ENCODE results near the gene CMTM7.
A peak's percentile ranks its signal among the peaks of the same experiment; 100 is the strongest.
"Not testable (repeated sequence)": the region's sequence is repeated elsewhere in the genome, so short reads cannot be mapped to it uniquely, and the experiment has no call there.

CMTM7 gene

DNA sequence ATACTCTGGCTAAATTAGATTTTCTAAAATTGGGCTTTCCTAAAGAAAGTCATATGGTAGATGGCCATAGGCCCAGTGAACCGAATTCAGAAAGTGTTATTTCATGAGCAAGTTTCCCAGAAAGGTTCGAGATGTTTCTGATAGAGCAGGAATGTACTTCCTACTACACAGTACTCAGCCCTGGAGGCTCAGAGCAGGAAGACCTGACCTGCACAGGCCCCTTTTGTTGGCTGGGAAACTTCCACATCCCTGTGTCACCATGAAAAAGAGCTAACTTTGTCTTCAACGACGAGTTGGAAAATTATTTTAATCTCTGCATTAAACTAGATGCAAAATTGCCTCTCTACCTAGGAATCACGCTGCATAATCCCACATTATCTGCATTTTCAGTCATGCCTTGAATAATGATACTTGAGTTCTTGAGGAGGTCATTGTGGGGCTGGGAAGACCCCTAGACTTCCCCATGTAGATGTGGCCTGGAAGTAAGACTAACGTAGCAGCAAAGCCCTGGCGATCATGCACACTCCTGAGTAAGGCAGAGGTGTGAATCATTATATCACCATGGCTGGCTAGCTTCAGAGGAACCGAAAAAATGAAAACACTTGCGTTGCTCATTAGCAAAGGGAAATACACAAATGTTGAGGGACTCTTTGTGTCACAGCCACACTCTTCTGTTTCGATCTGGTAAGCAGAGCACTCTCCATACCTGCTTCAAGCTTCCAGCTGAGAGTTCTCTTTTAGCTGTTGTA is 47.1 kb downstream of the CMTM7 start:
- DNase-seq, result no peak

DNA sequence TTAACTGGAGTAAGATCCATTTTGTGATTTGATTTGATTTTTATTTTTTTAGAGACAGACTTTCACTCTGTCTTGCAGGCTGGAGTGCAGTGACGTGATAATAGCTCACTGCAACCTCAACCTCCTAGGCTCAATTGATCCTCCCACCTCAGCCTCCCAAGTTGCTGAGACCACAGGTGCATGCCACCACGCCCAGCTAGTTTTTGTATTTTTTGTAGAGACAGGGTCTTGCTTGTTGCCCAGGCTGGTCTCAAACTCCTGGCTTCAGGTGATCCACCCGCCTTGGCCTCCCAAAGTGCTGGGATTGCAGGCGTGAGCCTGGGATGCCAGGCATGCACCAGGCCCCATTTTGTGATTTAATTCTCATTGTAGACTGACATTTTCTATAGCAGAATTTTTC is 47.8 kb downstream of the CMTM7 start:
- not testable (repeated sequence) for DNase-seq

DNA sequence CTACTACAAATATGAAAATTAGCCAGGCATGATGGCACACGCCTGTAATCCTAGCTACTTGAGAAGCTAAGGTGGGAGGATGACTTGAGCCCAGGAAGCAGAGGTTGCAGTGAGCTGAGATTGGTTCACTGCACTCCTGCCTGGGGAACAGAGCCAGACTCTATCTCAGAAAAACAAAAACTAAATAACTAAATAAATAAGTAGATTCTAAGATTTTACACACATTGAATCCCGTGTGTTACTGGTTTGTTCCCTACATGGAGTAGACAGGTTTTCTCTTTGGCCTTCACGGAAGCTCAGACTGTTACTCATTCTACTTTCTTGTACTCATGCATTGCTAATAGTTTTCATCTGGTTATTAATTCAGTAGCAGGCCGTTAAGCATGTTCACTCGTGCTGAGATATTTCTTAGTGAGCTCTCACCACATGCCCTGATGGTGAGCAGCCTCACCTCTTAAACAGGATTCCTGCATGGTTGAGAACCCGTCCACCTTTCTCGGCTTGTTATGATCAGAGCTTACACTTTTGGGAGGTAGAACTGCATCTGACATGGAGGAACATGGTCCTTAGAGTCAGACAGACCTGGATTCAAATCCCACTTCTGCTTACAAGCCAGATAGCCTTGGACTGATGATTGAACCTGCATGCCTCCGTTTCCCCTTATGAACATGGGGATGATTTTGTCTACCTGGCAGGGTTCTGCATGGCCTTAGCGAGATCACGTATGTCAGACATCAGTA is 49.1 kb downstream of the CMTM7 start:
- DNase-seq, result peak; percentile 65

DNA sequence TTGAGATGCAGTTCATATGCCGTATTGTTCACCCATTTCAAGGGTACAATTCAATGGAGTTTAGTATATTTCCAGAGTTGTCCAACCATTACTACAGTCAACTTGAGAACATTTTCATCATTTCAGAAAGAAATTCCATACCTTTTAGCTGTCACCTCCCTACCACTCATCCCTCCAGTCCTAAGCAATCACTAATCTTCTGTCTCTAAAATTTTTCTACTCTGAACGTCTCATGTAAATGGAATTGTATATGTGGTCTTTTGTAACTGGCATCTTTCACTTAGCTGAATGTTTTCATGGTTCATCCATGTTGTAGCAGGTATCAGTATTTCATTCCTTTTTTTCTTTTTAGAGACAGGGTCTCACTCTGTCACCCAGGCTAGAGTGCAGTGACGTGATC is 51.1 kb downstream of the CMTM7 start:
- DNase-seq, result no peak

DNA sequence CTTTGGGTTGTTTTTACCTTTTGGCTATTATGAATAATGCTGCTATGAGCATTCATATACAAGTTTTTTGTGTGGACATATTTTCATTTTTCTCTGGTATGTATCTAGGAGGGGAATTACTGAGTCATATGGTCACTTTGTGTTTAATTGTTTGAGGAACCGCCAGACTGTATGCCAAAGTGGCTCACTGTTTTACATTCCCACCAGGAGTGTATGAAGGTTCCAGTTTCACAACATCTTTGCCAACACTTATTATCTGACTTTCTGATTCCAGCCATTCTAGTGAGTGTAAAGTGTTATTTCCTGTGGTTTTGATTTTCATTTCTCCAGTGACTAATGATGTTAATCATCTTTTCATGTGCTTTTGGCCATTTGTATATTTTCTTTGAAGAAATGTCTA is 51.8 kb downstream of the CMTM7 start:
- no peak for DNase-seq

DNA sequence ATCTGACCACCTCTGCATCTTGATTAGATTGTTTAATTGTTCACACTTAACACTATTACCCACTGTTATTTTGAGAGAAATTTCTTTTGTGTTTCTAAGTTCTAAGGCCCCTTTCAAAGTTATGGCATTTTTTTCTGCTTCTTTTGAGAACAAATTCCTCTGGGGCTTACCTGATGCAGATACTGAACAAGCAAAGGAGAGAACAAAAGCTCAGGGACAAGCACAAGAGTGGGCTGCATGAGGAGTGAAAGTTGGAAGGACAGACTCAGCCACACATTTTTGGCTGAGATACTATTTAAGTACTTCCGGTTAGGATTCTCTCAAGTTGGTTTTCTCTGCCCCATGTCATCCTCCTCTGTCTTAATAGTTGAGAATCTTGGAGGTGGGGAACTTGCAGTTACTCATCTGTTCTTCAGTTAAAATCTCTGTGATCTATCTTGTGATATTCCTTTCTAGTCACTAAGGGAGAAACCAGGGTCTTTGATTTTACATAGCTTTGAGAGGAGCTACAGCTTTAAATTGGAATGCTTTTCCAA is 56.3 kb downstream of the CMTM7 start:
- DNase-seq, result no peak

DNA sequence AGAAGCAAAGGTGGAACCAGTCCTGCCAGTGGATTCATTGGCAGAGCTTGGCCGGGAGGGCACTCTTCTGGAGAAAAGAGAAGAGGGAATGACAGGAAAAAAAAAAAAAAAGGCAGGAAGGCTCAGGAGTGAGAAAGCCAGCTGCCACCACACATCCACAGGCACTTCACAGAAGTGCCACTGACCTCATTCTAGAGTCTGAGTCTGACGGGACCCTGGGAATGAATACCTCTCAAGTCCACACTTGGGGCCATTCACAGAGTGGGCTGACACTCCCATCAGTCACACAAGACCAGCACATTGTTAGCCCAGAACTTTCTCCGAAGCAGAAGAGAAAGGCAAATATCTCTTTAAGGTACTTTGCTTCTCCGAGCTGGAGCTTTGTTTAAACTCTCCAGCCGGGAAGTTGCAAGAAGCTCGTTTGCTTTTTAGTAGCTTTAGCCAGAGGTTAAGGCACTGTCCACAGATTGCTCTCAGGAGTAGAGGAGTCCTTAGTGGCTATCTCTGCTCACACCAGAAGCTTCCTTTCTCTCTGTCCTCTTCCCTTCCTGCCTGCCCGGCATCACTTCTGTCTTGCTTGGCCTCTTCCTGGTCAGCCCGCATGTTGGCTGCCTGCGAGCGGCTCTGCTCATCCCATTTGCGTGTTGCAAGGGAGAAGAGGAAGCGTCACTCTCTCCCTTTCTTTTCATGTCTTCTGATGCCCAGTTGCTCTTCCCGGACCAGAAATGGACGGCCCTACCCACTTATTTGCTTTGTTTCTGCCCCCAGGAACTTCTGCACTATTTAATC is 57.2 kb downstream of the CMTM7 start:
- no peak for DNase-seq

DNA sequence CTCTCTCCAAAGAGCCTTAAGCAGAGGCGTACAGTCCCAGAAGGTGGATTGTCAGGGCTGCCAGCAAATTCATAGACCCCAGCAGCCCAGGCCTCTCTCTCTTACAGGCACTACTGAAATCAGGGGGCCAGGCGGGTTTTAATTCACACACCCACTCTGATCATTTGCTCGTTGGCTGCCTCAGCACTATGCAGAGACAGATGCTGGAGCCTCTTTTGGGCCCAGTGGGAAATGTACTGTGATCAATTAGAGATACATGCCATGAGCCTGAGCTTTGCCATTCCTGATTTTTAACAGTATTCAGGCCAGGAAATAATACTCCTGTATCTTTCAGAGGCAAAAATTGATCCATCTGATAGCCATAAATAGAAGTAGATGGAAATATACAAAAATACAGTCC is 58.0 kb downstream of the CMTM7 start:
- no peak for DNase-seq

DNA sequence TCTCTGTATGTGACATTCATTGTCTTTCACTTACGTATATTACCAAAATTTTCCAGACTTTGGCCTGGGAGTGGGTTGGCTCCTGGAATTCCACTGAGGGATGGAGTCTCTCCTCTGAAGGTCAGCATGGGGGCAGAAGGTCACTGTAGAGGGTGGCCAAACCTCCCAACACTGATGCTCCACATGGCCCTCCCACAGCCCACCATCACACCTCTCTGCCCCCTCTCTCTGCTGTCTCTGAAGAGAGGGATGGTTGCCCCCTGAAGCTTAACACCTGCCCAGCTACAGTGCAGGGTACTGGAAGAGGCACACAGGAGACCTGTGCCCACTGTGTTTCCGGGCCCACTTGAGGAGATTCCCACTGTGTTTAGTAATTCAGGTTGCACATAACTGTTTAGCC is 58.8 kb downstream of the CMTM7 start:
- DNase-seq, result no peak

DNA sequence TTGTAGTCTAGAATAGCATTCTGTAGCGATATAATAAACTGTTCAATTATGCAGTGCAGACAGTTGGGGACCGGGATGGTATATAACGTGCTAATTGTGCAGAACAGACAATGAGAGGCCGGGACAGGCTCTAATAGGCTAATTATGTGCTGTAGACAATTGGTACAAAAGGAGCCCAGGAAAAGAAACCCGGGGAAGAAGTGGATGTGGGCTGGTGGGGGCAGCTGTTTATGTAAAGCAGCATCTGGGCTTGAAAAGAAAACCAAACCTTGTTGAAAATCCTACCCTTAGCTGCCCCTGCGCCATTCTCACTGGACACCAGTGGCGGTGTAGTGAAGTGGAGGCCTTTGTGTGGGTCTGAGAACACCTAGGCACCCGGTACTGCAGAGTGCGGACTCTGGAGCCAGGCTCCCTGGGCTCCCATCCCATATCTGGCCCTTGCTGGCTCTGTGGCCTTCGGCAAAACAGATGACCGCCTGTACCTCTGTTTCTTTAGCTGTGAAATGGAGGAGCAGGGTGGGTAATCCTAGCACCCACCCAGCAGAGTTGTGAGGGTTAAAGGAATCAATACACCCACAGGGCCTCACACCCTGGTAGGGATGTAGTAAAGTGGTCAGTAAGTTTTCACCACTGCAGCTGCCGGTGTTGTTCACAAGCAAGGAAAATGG is 59.5 kb downstream of the CMTM7 start:
- no peak for DNase-seq

DNA sequence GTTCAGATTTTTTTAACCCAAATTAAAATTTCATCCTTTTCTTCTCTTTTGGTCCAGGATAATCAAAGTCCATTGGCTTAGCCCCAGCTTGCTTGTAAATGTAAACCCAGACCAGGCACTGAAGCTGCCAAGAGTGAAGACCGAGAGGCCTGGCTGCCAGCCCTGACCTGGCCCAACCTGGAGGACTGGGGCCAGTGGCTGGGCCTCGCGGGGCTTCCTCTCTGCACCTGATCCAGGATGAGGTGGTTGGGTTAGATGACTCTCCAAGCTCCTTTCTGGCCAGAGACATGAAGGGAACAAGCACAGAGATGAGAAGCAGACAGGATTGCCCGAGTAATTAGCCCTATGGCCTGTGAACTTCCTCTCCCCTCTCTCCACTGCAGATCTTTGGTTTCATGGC is 60.4 kb downstream of the CMTM7 start:
- DNase-seq, result no peak

DNA sequence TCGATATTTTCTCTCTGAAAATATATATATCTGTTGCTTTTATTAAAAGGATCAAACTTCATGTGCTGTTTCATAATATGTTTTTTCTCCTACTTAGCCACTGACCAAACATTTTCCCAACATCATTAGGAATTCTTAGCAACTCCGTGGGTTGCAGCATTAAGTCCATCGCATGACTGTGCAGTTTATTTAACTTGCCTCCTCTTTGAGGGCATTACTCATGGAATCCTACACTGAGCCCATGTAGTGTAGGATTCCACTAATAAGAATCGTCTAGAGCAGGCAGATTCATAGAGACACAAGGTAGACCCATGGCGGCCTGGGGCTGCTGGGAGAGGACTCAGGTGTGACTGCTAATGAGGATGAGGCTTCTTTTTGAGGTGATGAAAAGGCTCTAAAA is 61.7 kb downstream of the CMTM7 start:
- no peak for DNase-seq

DNA sequence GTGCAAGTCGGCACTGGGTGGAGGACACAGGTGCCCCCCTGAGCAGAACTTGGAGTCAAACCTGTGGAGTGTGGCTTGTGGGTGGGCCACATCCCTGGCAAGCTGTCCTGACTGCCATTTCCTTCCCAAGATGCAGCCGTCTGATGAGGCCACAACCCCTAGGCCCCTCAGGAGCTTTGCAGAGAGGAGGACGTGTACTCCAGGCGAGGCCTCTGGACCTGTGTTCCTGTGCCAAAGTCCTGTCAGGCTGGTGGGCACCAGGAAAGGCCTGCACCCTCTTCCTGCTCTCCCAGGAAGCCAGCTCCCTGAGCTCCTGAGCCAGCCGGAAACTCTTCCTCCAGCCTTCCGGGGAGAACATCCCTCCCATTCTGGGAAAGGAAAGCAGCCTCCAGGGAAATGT is 62.5 kb downstream of the CMTM7 start:
- no peak for DNase-seq

DNA sequence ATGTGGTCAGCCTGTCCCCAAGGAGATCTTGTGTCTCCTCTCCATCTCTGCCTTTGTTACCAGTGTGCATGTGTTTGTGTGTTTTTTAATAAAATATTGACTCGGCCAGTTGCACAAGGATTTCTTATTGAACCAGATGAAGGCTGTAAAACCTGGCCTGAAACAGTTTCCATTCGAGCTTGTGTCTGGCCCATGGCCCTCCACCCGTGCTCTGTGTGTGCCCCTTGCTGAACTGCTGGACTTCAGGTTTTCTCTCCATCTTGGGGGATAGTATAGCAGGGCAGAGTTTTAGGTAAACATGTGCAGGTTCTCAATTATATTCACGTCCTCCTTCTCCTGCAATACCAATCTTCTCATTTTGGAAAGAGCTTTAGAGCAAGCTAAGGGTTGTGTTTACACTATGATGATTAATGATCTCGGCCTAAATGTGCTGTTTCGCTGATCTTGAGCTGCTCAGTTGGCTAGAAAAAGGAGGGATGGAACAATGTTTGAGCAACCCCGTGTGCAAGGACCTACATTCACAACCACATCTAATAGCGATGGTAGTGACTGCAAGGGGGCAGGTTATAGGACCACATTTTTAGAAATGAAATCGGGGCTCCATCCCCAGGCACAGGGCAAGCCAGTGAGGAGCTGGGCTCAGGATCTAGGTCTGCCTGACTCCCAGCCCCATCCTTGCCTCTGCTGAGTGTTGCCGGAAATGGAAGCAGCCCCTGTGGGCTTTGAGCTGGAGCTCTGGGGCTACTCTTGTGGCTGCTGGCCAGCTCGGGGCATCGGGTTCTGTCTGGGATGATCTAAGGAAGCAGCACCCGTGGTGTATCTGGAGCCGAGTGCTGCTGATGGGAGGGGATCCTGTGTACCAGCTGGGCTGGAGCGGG is 63.3 kb downstream of the CMTM7 start:
- DNase-seq, result no peak

DNA sequence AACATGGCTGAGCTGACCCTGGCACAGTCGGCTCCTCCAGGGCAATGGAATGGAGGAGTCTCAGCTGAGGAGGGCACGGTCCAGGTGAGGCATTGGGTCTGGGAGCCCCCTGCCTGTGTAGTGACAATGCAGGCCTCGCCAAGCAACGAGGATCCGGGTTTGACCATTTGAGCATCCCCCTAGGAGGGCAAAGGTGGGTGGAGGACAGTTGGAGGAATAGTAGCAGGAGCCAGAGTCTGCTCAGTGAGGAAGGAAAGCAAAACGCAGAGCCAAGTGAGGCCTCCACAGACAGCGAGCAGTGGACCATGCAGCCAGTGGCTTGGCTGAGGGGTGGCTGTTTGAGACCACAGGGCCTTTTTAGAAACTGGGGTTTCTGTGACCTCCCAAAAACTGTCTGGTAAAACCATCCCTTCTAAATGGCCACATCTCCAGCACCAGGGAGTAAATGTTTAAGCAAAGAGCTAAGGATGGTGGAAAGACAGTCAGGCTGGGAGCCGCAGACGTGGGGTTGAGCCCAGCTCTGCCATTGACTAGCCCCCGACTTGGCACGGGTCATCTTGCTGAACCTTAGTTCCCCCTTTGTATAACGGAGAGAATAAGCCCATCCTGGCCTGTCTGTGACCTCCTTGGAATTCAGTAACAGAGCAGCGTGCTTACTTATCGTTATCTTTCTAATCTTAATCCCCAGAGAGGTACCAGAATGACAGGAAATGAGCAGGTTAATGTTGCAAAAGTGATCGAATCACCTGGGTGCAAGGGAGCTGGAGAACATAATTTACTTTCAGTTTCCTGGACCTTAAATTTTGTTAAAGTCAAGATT is 64.2 kb downstream of the CMTM7 start:
- DNase-seq, result no peak

DNA sequence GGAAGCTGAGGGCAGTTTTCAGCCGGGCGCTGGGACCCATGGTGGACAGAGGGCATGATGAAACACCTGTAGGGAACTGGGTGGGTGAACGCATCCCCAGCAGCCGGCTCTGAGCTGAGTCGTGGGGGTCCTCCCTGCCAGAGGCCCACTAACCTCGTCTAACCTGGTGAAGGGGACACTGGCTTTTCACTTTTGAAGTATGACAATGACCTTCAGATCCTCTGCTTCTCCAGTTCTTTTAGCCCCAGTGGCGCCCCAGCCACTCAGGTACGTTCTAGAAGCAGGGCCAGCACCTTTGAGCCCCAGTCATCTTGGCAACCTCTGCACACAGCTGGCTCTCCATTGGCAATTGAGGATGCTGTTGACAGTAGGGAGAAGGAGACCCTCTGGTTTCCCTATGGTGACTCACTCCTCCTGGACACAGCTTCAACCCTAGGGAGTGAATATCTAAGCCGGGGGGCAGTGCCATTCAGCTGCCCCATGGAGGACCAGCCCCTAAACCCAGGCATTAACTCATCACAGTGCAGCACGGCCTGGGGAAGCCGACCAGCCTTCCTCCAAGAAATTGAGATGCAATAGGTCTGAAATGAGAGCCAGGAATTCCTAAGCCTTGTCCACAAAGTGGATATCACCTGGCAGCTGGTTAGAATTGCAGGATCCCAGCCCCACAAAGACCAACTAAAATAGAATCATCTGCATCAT is 64.9 kb downstream of the CMTM7 start:
- no peak for DNase-seq

DNA sequence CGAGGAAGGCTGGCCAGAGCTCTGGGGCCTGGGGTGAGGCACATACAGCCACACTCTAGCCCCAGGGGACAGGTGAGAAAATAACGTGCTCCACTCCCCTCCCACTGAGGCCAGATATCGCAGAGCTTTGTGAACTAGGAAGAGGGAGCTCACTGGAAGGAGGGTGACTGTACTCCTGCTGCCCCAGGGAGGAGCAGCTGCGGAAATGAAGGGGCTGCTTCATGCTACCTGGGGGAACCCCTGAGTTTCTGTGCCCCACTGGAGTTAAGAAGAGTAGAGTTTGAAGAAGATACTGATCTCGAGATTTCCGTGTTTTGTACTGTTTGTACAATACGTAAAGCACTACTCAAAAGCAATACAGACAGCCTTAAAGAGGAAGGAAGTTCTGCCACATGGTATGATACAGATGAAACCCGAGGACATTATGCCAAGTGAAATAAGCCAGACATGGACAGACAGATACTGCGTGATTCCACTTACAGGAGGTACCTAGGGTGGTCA is 66.4 kb downstream of the CMTM7 start:
- DNase-seq, result no peak

DNA sequence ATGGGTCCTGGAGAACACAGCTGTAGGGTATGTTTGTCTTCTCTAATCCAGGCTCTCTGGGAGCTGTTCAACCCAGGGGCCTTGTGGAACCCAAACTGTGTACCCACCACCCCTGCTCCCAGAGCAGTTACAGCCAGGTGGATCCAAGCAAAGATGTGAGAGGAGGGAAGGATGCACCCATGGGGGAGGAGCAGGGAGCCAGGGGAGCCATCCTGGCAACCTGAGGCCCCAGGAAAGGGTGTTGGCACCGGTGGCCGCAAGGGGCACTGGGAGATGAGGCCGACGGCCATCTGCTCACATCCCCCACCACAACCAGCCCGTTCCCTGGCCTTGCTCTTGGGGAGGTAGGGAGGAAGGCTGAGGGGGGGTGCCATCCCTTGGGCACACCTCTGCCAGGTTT is 67.8 kb downstream of the CMTM7 start:
- DNase-seq, result no peak

DNA sequence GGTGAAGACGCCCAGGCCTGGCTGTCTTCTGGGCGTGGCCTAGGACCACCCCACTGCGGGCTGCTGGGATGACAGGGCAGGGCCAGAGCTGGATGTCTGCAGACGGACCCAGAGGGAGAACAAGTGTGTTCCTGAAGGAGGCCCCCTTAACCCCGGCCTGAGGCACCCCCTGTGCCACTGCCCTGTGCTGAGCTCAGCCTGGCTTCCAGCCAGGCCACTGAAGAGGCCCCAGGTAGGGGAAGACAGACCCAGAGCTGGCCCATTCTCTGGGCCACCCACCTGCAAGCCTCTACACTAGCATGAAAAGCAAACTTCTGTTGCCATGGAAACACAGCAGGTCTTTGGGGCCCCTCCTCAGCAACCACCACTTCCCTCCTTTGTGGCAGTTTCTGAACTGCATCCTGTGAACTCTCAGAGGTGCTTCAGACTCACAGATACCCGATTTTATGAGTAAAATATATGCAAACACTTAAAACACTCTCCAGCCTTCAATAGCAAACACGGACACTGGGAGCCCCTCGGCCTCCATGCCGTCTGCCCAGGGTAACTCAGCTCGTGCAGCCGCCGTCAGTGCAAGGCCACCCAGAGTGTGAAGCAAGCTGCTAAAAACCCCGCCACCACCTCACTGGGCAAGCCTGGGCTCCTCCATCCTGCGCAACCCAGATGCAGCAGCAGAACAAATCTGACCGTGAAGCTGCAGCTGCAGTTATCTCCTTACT is 68.5 kb downstream of the CMTM7 start:
- DNase-seq, result no peak

Data from DMS 273 treated with DMSO at 0.1 percent for 48 hours (cell line).